Right atrium auricular region (tissue), 2 donors: ENCODE measurements around the gene TOP3A. TPM values are rescaled to one million over a fixed set of nuclear protein-coding genes. Genes with fewer than 3 reads are reported as not detected.
A peak's percentile ranks its signal among the peaks of the same experiment; 100 is the strongest.

Experiments
- DNase-seq: peaks from one replicate; pipeline ENCODE4 v3.0.0-alpha.2; 2019; ENCODE audit warnings: low spot score
- H3K27ac ChIP-seq, 2 donors: fragments of 200-600 bp; sonication (generic); 1 replicate in 1 of 2; 2 replicates in 1 of 2; pipeline ENCODE4 v1.5.1; 2016 to 2019
- H3K27me3 ChIP-seq, 2 donors: fragments of 200-600 bp; sonication (generic); one replicate each; pipeline versions ENCODE4 v1.5.1 to v1.6.0; 2017 to 2019
- H3K36me3 ChIP-seq: fragments of 200-600 bp; sonication (generic); one replicate; pipeline ENCODE4 v1.5.1; 2016
- H3K4me1 ChIP-seq, 2 donors: fragments of 200-600 bp; sonication (generic); one replicate each; pipeline versions ENCODE4 v1.5.1 to v1.6.0; 2017 to 2019
- H3K4me3 ChIP-seq, 2 donors: fragments of 200-600 bp; sonication (generic); 1 replicate in 1 of 2; 2 replicates in 1 of 2; pipeline ENCODE4 v1.5.1; 2017 to 2019; ENCODE audit warnings: mild to moderate bottlenecking in 1 of 2, moderate library complexity in 1 of 2
- H3K9me3 ChIP-seq, 2 donors: fragments of 200-600 bp; sonication (generic); one replicate each; pipeline ENCODE4 v1.5.1; 2019
- CTCF ChIP-seq, 2 donors: fragments of 200-600 bp; sonication (generic); IDR thresholded peaks; one replicate each; pipeline ENCODE4 v1.5.1; 2019; ENCODE audit warnings: antibody characterized with exemption in 2 of 2
- total RNA-seq, 2 donors: library from RNA; depleted of rRNA; stranded (reverse); fragments of >200 nt; gene quantifications; one replicate each; pipeline ENCODE4 v1.1.0, GENCODE V29; 2016

Gene TOP3A
- total RNA-seq, 2 donors from 2014 or later = 12.6 to 18.8 TPM

GRCh38 chr17:18361837-18362697, 47.3 kb upstream of the TOP3A start:
- Histone ChIP-seq H3K4me1 (peaks cover 0 to 9% of the 10 kb centered on the region in 2 donors), H3K9me3 (no peaks in the 10 kb centered on the region), H3K36me3 (no peaks in the 10 kb centered on the region), H3K4me3 (peak overlapping the region in 1 of 2 donors; percentile 85), H3K27me3 (no peaks in the 10 kb centered on the region), H3K27ac (peak overlapping the region; percentile 56 to 76)
- DNase-seq = no peak
- TF ChIP-seq CTCF (IDR thresholded peaks at IDR 0.05) = no peak

- H3K4me1 ChIP-seq = peaks cover 0 to 9% of the 10 kb centered on the region in 2 donors
Observed at GRCh38 chr17:18360518-18360917, 45.7 kb upstream of the TOP3A start.

GRCh38 chr17:18356624-18357023, 41.8 kb upstream of the TOP3A start:
- Histone ChIP-seq H3K4me1 (no peaks in the 10 kb centered on the region), H3K36me3 (peaks cover 7% of the 10 kb centered on the region), H3K27me3 (no peaks in the 10 kb centered on the region), H3K4me3 (no peak overlapping the region), H3K27ac (no peak overlapping the region), H3K9me3 (no peaks in the 10 kb centered on the region)
- DNase-seq = no peak
- no peak for TF ChIP-seq CTCF (IDR thresholded peaks at IDR 0.05)

More at GRCh38 chr17:18360518-18360917, 45.7 kb upstream of the TOP3A start:
- no peaks in the 10 kb centered on the region for H3K36me3 ChIP-seq
- no peaks in the 10 kb centered on the region for H3K27me3 ChIP-seq
- no peak overlapping the region for H3K4me3 ChIP-seq
- no peak overlapping the region for H3K27ac ChIP-seq
- no peaks in the 10 kb centered on the region for H3K9me3 ChIP-seq
- DNase-seq = no peak
- TF ChIP-seq CTCF (IDR thresholded peaks at IDR 0.05) = no peak

- Histone ChIP-seq H3K9me3 (no peaks in the 10 kb centered on the region), H3K27ac (no peak overlapping the region), H3K4me3 (no peak overlapping the region), H3K4me1 (no peaks in the 10 kb centered on the region), H3K27me3 (no peaks in the 10 kb centered on the region), H3K36me3 (peaks cover 7% of the 10 kb centered on the region)
- DNase-seq = no peak
- TF ChIP-seq CTCF (IDR thresholded peaks at IDR 0.05) = no peak
Observed at GRCh38 chr17:18353541-18353940, 38.7 kb upstream of the TOP3A start.

- TF ChIP-seq CTCF (IDR thresholded peaks at IDR 0.05) = no peak
- H3K27ac ChIP-seq = no peak overlapping the region
- peaks cover 19% of the 10 kb centered on the region for H3K36me3 ChIP-seq
Observed at GRCh38 chr17:18344021-18344420, 29.2 kb upstream of the TOP3A start.

More at GRCh38 chr17:18344021-18344420, 29.2 kb upstream of the TOP3A start:
- Histone ChIP-seq H3K4me1 (no peaks in the 10 kb centered on the region), H3K4me3 (no peak overlapping the region), H3K27me3 (no peaks in the 10 kb centered on the region), H3K9me3 (no peaks in the 10 kb centered on the region)
- DNase-seq = no peak
